Ovary (tissue), 9 donors: ENCODE results near the gene DESI1. TPM values are rescaled to one million over a fixed set of nuclear protein-coding genes. Genes with fewer than 3 reads are reported as not detected.
A peak's percentile ranks its signal among the peaks of the same experiment; 100 is the strongest.

Experiments used
- DNase-seq, 5 donors: peaks; one replicate each; pipeline ENCODE4 v3.0.0-alpha.2; 2019 to 2020
- H3K27ac ChIP-seq, 2 donors: fragments of 200-600 bp; one replicate each; pipeline versions ENCODE4 v1.5.1 to v1.8.0; 2019 to 2022
- H3K27me3 ChIP-seq: fragments of 200-600 bp; one replicate; pipeline ENCODE4 v1.8.0; 2022
- H3K36me3 ChIP-seq: fragments of 200-600 bp; sonication (generic); one replicate; pipeline ENCODE4 v1.5.1; 2019
- H3K4me1 ChIP-seq: one replicate; pipeline ENCODE4 v1.8.1; 2013; ENCODE audit warnings: mild to moderate bottlenecking, moderate library complexity; ENCODE audit not compliant: insufficient read depth
- H3K4me3 ChIP-seq: fragments of 200-600 bp; sonication (generic); one replicate; pipeline ENCODE4 v1.5.1; 2017
- H3K9me3 ChIP-seq, 2 donors: fragments of 200-600 bp in 1 of 2; sonication (generic) in 1 of 2; one replicate each; pipeline versions ENCODE4 v1.5.1 to v1.8.1; 2013 to 2019; ENCODE audit warnings: mild to moderate bottlenecking in 1 of 2, moderate library complexity in 1 of 2
- CTCF ChIP-seq, 3 donors: fragments of 450-650 bp in 2 of 3; fragments of 200-600 bp in 1 of 3; IDR thresholded peaks; one replicate each; pipeline versions ENCODE4 v1.5.1 to v1.8.0; 2016 to 2022; ENCODE audit warnings: antibody characterized with exemption in 3 of 3, mild to moderate bottlenecking in 1 of 3
- EP300 ChIP-seq: sonication (generic); formaldehyde crosslinking; IDR thresholded peaks from one replicate; pipeline ENCODE4 v1.6.1; 2017; ENCODE audit warnings: antibody characterized with exemption
- POLR2A ChIP-seq: fragments of 450-650 bp; IDR thresholded peaks from one replicate; pipeline ENCODE4 v1.6.1; 2017; ENCODE audit warnings: antibody characterized with exemption, mild to moderate bottlenecking, moderate library complexity
- WGBS, 3 donors: extraction: QIAGEN DNeasy Blood & Tissue Kit in 1 of 3; methylation state at CpG; one replicate each; pipeline versions ENCODE4 v1.1.5 to v1.1.7; 2013 to 2017; 5-methylcytosine and 5-hydroxymethylcytosine counted together
- intact Hi-C, 4 donors: fragments of 100-400 bp; cut with DNase I; formaldehyde crosslinking; loops; one replicate each; pipeline versions ENCODE4 v1.11.0 to v1.15.1; 2022 to 2023
- polyA plus RNA-seq, 2 donors: library from polyadenylated mRNA; stranded (reverse); fragments of 200-250 nt in 1 of 2; fragments of 350-450 nt in 1 of 2; fragmentation: Illumina TruSeq in 1 of 2; extraction: RNeasy Lipid Tissue Mini Kit (QIAGEN cat#74804) in 1 of 2; gene quantifications; one replicate each; pipeline ENCODE4 v1.2.3, GENCODE V29; 2013 to 2014
- small RNA-seq: library from RNA; depleted of rRNA; stranded (forward); fragments of <200 nt; gene quantifications from one replicate; pipeline ENCODE3, GENCODE V24; 2016
- total RNA-seq, 7 donors: library from RNA; depleted of rRNA in 2 of 7; stranded (reverse); fragments of >200 nt in 2 of 7; fragmentation: NEBNext Ultra II Directional in 3 of 7; extraction: Animal tissue kit (Norgen Biotek cat#: 25700) in 3 of 7; gene quantifications; one replicate each; pipeline versions ENCODE4 v1.1.0 to v1.2.4, GENCODE V29; 2016 to 2023
- donor health status: DM: no; HTN: no; CAD: no; lungs with moderate emphysema.
- donor health status: DM: no; HTN: no; CAD: no.
- donor health status: Bipolar disorder and iron deficiency.
- donor health status: DM: yes; HTN: yes; CAD: no.
- donor health status: DM: no; HTN: no; CAD: no.
- donor health status: DM: yes; HTN: yes; CAD: no.

The DESI1 gene
- total and polyA plus RNA-seq, 9 donors = 10.8 to 34.5 (median 22.8) TPM

- Histone ChIP-seq H3K9me3 (no peaks in the 10 kb centered on the region), H3K27ac (peak overlapping the region in 1 of 2 donors; percentile 98), H3K4me3 (no peak overlapping the region), H3K27me3 (no peaks in the 10 kb centered on the region), H3K4me1 (peaks cover 16% of the 10 kb centered on the region), H3K36me3 (no peaks in the 10 kb centered on the region)
- DNase-seq = peak in 4 of 5 donors; percentile 63 to 77 (median 68)
- WGBS, 3 donors = 23 to 36% (median 31%) methylated on average over 7 of the region's 7 CpGs
- intact Hi-C loops = no loop called here
- TF ChIP-seq CTCF (IDR thresholded peaks at IDR 0.05) = no peak
- TF ChIP-seq POLR2A = no peak
- TF ChIP-seq EP300 = no peak
Measured at GRCh38 chr22:41555325-41555982, 65.4 kb downstream of the DESI1 start.

DNA sequence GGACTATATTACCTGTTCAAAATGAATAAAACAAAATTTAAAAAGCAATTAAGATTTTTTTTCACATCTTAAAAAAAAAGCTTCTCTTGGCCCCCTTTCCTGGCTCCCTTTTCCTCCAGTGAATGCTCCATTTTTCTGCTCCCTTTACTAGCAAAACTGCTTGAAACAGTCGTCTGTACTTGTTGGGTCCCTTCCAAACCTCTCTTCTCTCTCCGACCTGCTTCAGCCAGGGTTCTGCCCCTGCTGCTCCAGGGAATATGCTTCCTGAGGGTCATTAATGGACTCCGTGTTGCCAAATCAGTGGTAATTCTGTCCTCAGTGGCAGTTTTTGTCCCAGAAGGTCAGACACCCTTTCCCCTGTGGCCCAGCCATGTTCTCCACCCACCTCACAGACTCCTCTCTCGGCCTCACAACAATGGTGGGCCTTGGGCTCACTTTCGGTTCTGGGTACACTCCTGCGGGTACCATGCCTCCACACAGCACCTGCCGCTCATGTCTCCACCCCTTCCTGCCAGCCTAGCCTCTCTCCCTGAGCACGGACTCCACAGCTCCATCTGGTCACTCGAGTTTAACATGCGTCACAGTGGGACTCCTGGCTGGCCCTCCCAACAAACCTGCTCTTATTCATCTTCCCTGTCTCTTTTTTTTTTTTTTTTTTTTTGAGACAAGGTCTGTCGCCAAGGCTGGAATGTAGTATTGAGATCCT is 68.8 kb downstream of the DESI1 start:
- H3K4me1 ChIP-seq = peaks cover 11% of the 10 kb centered on the region
- H3K4me3 ChIP-seq = no peak overlapping the region
- DNase-seq = no peak
- H3K36me3 ChIP-seq = no peaks in the 10 kb centered on the region
- WGBS, 3 donors = 61 to 70% (median 66%) methylated on average over 11 of the region's 11 CpGs
- no peak for TF ChIP-seq EP300
- no peak for TF ChIP-seq POLR2A
- no peak for TF ChIP-seq CTCF (IDR thresholded peaks at IDR 0.05)
- H3K9me3 ChIP-seq = no peaks in the 10 kb centered on the region
- no peaks in the 10 kb centered on the region for H3K27me3 ChIP-seq
- intact Hi-C loops = no loop called here
- peak overlapping the region in 1 of 2 donors; percentile 1 for H3K27ac ChIP-seq

- Histone ChIP-seq H3K4me1 (peaks cover 9% of the 10 kb centered on the region), H3K27me3 (no peaks in the 10 kb centered on the region), H3K27ac (no peak overlapping the region), H3K4me3 (no peak overlapping the region), H3K9me3 (no peaks in the 10 kb centered on the region), H3K36me3 (no peaks in the 10 kb centered on the region)
- WGBS, 3 donors = 58 to 72% (median 59%) methylated on average over 12 of the region's 12 CpGs
- TF ChIP-seq POLR2A = no peak
- TF ChIP-seq CTCF (IDR thresholded peaks at IDR 0.05) = no peak
- TF ChIP-seq EP300 = no peak
- DNase-seq = no peak
- intact Hi-C loops = no loop called here
Measured at GRCh38 chr22:41550952-41551491, 69.8 kb downstream of the DESI1 start.

DNA sequence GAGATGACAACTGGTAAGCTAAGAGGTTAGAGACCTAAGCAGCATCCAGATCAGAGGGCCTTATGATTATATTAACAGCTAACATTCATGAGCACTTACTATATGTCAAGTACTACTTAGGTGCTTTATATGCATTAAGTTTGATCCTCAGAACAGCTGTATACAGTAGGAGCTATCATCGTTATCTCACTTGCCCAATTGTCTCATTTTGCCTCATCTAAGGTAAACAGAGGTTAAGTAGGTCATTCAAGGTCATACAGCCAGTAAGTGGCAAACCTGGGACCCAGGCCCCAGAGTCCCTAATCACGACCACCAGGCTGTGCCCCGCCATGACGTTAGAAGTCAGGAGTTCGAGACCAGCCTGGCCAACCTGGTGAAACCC is 72.0 kb downstream of the DESI1 start:
- intact Hi-C loops = loop anchor here in 1 of 4 donors (10.0 kb wide), 1 partner anchor 46 kb away; no protein-coding TSS in a partner anchor
- H3K27me3 ChIP-seq = no peaks in the 10 kb centered on the region

More for the DNA sequence above, 72.0 kb downstream of the DESI1 start:
- H3K4me1 ChIP-seq = no peaks in the 10 kb centered on the region
- no peak overlapping the region for H3K27ac ChIP-seq
- H3K36me3 ChIP-seq = no peaks in the 10 kb centered on the region
- TF ChIP-seq EP300 (no peak), POLR2A (no peak), CTCF (IDR thresholded peaks at IDR 0.05) (no peak)
- WGBS, 3 donors = 87 to 98% (median 90%) methylated on average over 5 of the region's 5 CpGs
- H3K4me3 ChIP-seq = no peak overlapping the region
- no peak for DNase-seq
- H3K9me3 ChIP-seq = no peaks in the 10 kb centered on the region

Small RNA genes within 50 kb of the gene (small RNA-seq; reads per million reads assigned to genes)
- not detected for gene RF00019

Other genes with a start within 250 kb of the DESI1 start
- 10 to 100 TPM; 10.8 to 64.6 (median 49.6) TPM for gene TEF, start 239.1 kb downstream of the DESI1 start, total RNA-seq
- gene TEF, start 239.1 kb downstream of the DESI1 start, polyA plus RNA-seq = 10 to 100 TPM; 26.2 to 42.8 TPM
- gene TOB2, start 174.2 kb downstream of the DESI1 start, total RNA-seq = 100 to 1,000 TPM in 1 of 7 donors, 10 to 100 TPM in 6; 24.0 to 110 (median 83.9) TPM
- gene TOB2, start 174.2 kb downstream of the DESI1 start, polyA plus RNA-seq = 10 to 100 TPM; 22.8 to 40.3 TPM
- 10 to 100 TPM; 27.3 to 44.2 (median 32.0) TPM for gene PHF5A, start 152.4 kb downstream of the DESI1 start, total RNA-seq
- gene PHF5A, start 152.4 kb downstream of the DESI1 start, polyA plus RNA-seq = 10 to 100 TPM; 36.8 to 55.3 TPM
- 10 to 100 TPM; 20.6 to 58.3 (median 50.7) TPM for gene ACO2, start 151.9 kb downstream of the DESI1 start, total RNA-seq
- gene ACO2, start 151.9 kb downstream of the DESI1 start, polyA plus RNA-seq = 10 to 100 TPM; 32.3 to 99.1 TPM
- gene POLR3H, start 76.6 kb downstream of the DESI1 start, total RNA-seq = 10 to 100 TPM; 17.2 to 84.6 (median 52.9) TPM
- gene POLR3H, start 76.6 kb downstream of the DESI1 start, polyA plus RNA-seq = 10 to 100 TPM; 15.7 to 34.1 TPM
- gene CSDC2, start 60.0 kb downstream of the DESI1 start, total RNA-seq = 100 to 1,000 TPM in 4 of 7 donors, 10 to 100 TPM in 3; 56.9 to 209 (median 101) TPM
- gene CSDC2, start 60.0 kb downstream of the DESI1 start, polyA plus RNA-seq = 100 to 1,000 TPM in 1 of 2 donors, 1 to 10 TPM in 1; 2.5 to 151 TPM
- 10 to 100 TPM; 40.5 to 68.6 (median 55.7) TPM for gene PMM1, start 31.2 kb downstream of the DESI1 start, total RNA-seq
- gene PMM1, start 31.2 kb downstream of the DESI1 start, polyA plus RNA-seq = 10 to 100 TPM; 19.9 to 76.6 TPM
- gene XRCC6, start 252 bp upstream of the DESI1 start, total RNA-seq = 100 to 1,000 TPM; 147 to 239 (median 200) TPM
- 100 to 1,000 TPM; 165 to 380 TPM for gene XRCC6, start 252 bp upstream of the DESI1 start, polyA plus RNA-seq
- 100 to 1,000 TPM in 6 of 7 donors, 10 to 100 TPM in 1; 88.1 to 188 (median 129) TPM for gene SNU13, start 67.8 kb upstream of the DESI1 start, total RNA-seq
- gene SNU13, start 67.8 kb upstream of the DESI1 start, polyA plus RNA-seq = 100 to 1,000 TPM; 117 to 131 TPM
- 1 to 10 TPM in 4 of 7 donors, under 1 TPM in 3; 0.25 to 2.1 (median 1.0) TPM for gene MEI1, start 78.5 kb upstream of the DESI1 start, total RNA-seq
- gene MEI1, start 78.5 kb upstream of the DESI1 start, polyA plus RNA-seq = 1 to 10 TPM; 1.1 to 2.6 TPM
- gene CCDC134, start 179.6 kb upstream of the DESI1 start, total RNA-seq = 10 to 100 TPM in 1 of 7 donors, 1 to 10 TPM in 6; 7.9 to 13.3 (median 8.8) TPM
- 1 to 10 TPM; 1.3 to 4.9 TPM for gene CCDC134, start 179.6 kb upstream of the DESI1 start, polyA plus RNA-seq
- 100 to 1,000 TPM in 1 of 7 donors, 10 to 100 TPM in 6; 29.2 to 215 (median 74.1) TPM for gene SREBF2, start 212.1 kb upstream of the DESI1 start, total RNA-seq
- 10 to 100 TPM; 38.7 to 94.9 TPM for gene SREBF2, start 212.1 kb upstream of the DESI1 start, polyA plus RNA-seq